H1 (cell line): ENCODE measurements around the gene SLC38A7. TPM values are rescaled to one million over a fixed set of nuclear protein-coding genes. Genes with fewer than 3 reads are reported as not detected.

Experiments used
- CTCF ChIA-PET: fragments of 300-600 bp; sonication (Branson Sonifier 250); formaldehyde crosslinking; loops from one replicate; lab custom pipeline; 2021; ENCODE audit not compliant: partially characterized antibody; lab: Charles Lee
- POLR2A ChIA-PET: fragments of 300-600 bp; sonication (Branson Sonifier 250); formaldehyde crosslinking; loops from one replicate; lab custom pipeline; 2021; ENCODE audit warnings: inconsistent platforms; ENCODE audit not compliant: partially characterized antibody; lab: Charles Lee
- DNase-seq, 2 experiments: peaks; one replicate each; pipeline versions ENCODE4 v3.0.0 to v3.0.0-alpha.2; 2010 to 2022; ENCODE audit warnings: low spot score in 2 of 2, low read depth in 1 of 2, mixed read lengths in 1 of 2
- FAIRE-seq: peaks from 2 replicates; lab custom pipeline; 2011; peaks lifted over from hg19 to GRCh38; lab: Jason Lieb, UNC
- H2AFZ ChIP-seq: 2 replicates; pipeline ENCODE4 v1.8.1; 2012; ENCODE audit warnings: low read length, inconsistent platforms
- H2AK5ac ChIP-seq: 2 replicates; pipeline ENCODE4 v1.6.1; 2013; ENCODE audit warnings: low read depth, low read length
- H2BK120ac ChIP-seq: replicated peaks from 2 replicates; pipeline ENCODE3; 2013; ENCODE audit warnings: low read depth, low read length, inconsistent platforms
- H2BK12ac ChIP-seq: 2 replicates; pipeline ENCODE4 v1.6.1; 2013; ENCODE audit warnings: low read depth, low read length
- H2BK15ac ChIP-seq: 2 replicates; pipeline ENCODE4 v1.6.1; 2013; ENCODE audit warnings: low read length
- H2BK20ac ChIP-seq: 2 replicates; pipeline ENCODE4 v1.6.1; 2013; ENCODE audit warnings: low read length
- H2BK5ac ChIP-seq: 2 replicates; pipeline ENCODE4 v1.6.1; 2013; ENCODE audit warnings: low read depth, low read length
- H3K14ac ChIP-seq: 2 replicates; pipeline ENCODE4 v1.6.1; 2013; ENCODE audit warnings: inconsistent platforms; ENCODE audit not compliant: insufficient read length
- H3K18ac ChIP-seq: 2 replicates; pipeline ENCODE4 v1.6.1; 2013; ENCODE audit warnings: low read length; ENCODE audit errors: extremely low read depth
- H3K23ac ChIP-seq: 2 replicates; pipeline ENCODE4 v1.6.1; 2013; ENCODE audit warnings: inconsistent platforms; ENCODE audit not compliant: insufficient read length
- H3K23me2 ChIP-seq: 2 replicates; pipeline ENCODE4 v1.6.1; 2013; ENCODE audit warnings: low read depth, low read length
- H3K27ac ChIP-seq: 2 replicates; pipeline ENCODE4 v1.6.1; 2011; ENCODE audit warnings: low read depth, low read length, inconsistent platforms
- H3K27me3 ChIP-seq, 4 experiments: replicated peaks in 1 of 4; 1 replicate in 1 of 4; 2 replicates in 3 of 4; pipeline versions ENCODE4 v1.6.1 to v1.8.1; 2011 to 2013; ENCODE audit warnings: low read length in 3 of 4, mild to moderate bottlenecking in 3 of 4, inconsistent platforms in 2 of 4, mixed read lengths in 2 of 4, moderate library complexity in 1 of 4; ENCODE audit not compliant: control insufficient read depth in 3 of 4, insufficient read depth in 3 of 4; ENCODE audit errors: extremely low read depth in 1 of 4
- H3K36me3 ChIP-seq, 4 experiments: 2 replicates each; pipeline versions ENCODE4 v1.6.1 to v1.8.1; 2011 to 2013; ENCODE audit warnings: mild to moderate bottlenecking in 4 of 4, low read length in 3 of 4, moderate library complexity in 2 of 4, control low read depth in 1 of 4, inconsistent platforms in 1 of 4; ENCODE audit not compliant: insufficient read depth in 4 of 4, control insufficient read depth in 2 of 4
- H3K4ac ChIP-seq: replicated peaks from 2 replicates; pipeline ENCODE3; 2013; ENCODE audit warnings: low read length, low read depth, mixed read lengths, inconsistent platforms; ENCODE audit not compliant: insufficient read length
- H3K4me1 ChIP-seq, 4 experiments: replicated peaks in 1 of 4; 1 replicate in 1 of 4; 2 replicates in 3 of 4; pipeline versions ENCODE4 v1.6.1 to v1.8.1; 2011 to 2013; ENCODE audit warnings: low read length in 3 of 4, inconsistent platforms in 2 of 4, mixed read lengths in 1 of 4; ENCODE audit not compliant: insufficient read depth in 4 of 4, control insufficient read depth in 3 of 4
- H3K4me2 ChIP-seq, 2 experiments: 2 replicates each; pipeline versions ENCODE4 v1.6.1 to v1.8.1; 2011 to 2013; ENCODE audit warnings: low read depth in 2 of 2, low read length in 2 of 2, control low read depth in 1 of 2, inconsistent platforms in 1 of 2, mild to moderate bottlenecking in 1 of 2; ENCODE audit not compliant: insufficient read depth in 1 of 2
- H3K4me3 ChIP-seq, 4 experiments: fragments of 200-600, 300-600 bp in 1 of 4; sonication (generic), shearing (Covaris generic), sonication (Bioruptor Twin) in 1 of 4; 2 replicates each; pipeline versions ENCODE4 v1.5.1 to v1.8.1; 2011 to 2016; ENCODE audit warnings: low read length in 4 of 4, low read depth in 3 of 4, control low read depth in 2 of 4, inconsistent platforms in 2 of 4, mild to moderate bottlenecking in 2 of 4, mixed read lengths in 1 of 4, moderate library complexity in 1 of 4; ENCODE audit not compliant: insufficient read depth in 2 of 4; ENCODE audit errors: extremely low read depth in 1 of 4
- H3K56ac ChIP-seq: replicated peaks from 2 replicates; pipeline ENCODE3; 2013; ENCODE audit warnings: low read depth, mild to moderate bottlenecking, mixed read lengths, low read length, inconsistent platforms; ENCODE audit not compliant: insufficient read length
- H3K79me1 ChIP-seq: 2 replicates; pipeline ENCODE4 v1.6.1; 2013; ENCODE audit warnings: low read depth, low read length, control low read depth
- H3K79me2 ChIP-seq, 2 experiments: 2 replicates each; pipeline versions ENCODE4 v1.6.1 to v1.8.1; 2012 to 2013; ENCODE audit warnings: low read length in 2 of 2, mild to moderate bottlenecking in 2 of 2, inconsistent platforms in 1 of 2; ENCODE audit not compliant: insufficient read depth in 2 of 2, control insufficient read depth in 1 of 2
- H3K9ac ChIP-seq, 4 experiments: replicated peaks in 1 of 4; 1 replicate in 1 of 4; 2 replicates in 3 of 4; pipeline versions ENCODE4 v1.6.1 to v1.8.1; 2011 to 2013; ENCODE audit warnings: low read depth in 3 of 4, low read length in 3 of 4, control low read depth in 2 of 4, mild to moderate bottlenecking in 2 of 4, moderate library complexity in 2 of 4, inconsistent platforms in 1 of 4; ENCODE audit errors: extremely low read depth in 1 of 4
- H3K9me3 ChIP-seq, 2 experiments: 2 replicates each; pipeline versions ENCODE4 v1.6.1 to v1.8.1; 2012 to 2013; ENCODE audit warnings: mild to moderate bottlenecking in 2 of 2, moderate library complexity in 2 of 2, control low read depth in 1 of 2, inconsistent platforms in 1 of 2, low read depth in 1 of 2, low read length in 1 of 2, mixed read lengths in 1 of 2; ENCODE audit not compliant: insufficient read depth in 2 of 2
- H4K20me1 ChIP-seq, 2 experiments: replicated peaks in 1 of 2; 2 replicates each; pipeline versions ENCODE3 to v1.8.1; 2011 to 2013; ENCODE audit warnings: inconsistent platforms in 2 of 2, low read length in 2 of 2, mild to moderate bottlenecking in 1 of 2; ENCODE audit not compliant: insufficient read depth in 2 of 2, control insufficient read depth in 1 of 2
- H4K5ac ChIP-seq: 2 replicates; pipeline ENCODE4 v1.6.1; 2013; ENCODE audit warnings: low read length, low read depth, mixed read lengths, inconsistent platforms; ENCODE audit not compliant: insufficient read length
- H4K8ac ChIP-seq: 2 replicates; pipeline ENCODE4 v1.8.0; 2013; ENCODE audit warnings: mild to moderate bottlenecking, moderate library complexity, low read length, inconsistent platforms; ENCODE audit not compliant: insufficient read depth; ENCODE audit errors: extremely low read depth
- H4K91ac ChIP-seq: replicated peaks from 2 replicates; pipeline ENCODE3; 2013; ENCODE audit warnings: low read length, mixed read lengths, inconsistent platforms; ENCODE audit not compliant: insufficient read length
- CHD1 ChIP-seq: IDR thresholded peaks from 2 replicates; pipeline ENCODE4 v1.6.1; 2012; ENCODE audit warnings: low read depth, low read length, improper control_type of control experiment
- RNF2 ChIP-seq: fragments of 200-900, 300-1000 bp; sonication (generic); IDR thresholded peaks from 2 replicates; pipeline ENCODE4 v1.7.1; 2016; ENCODE audit warnings: borderline replicate concordance, low read depth, mild to moderate bottlenecking, antibody characterized with exemption, low read length; ENCODE audit not compliant: poor library complexity, severe bottlenecking; ENCODE audit errors: missing control alignments
- WGBS, 2 experiments: shearing (Covaris generic) in 1 of 2; methylation state at CpG; one replicate each; pipeline versions ENCODE4 v1.1.6 to v1.1.7; 2013 to 2015; ENCODE audit warnings: low lambda C conversion rate in 2 of 2, mixed read lengths in 2 of 2, inconsistent platforms in 1 of 2, low coverage in 1 of 2, missing lambda C conversion rate in 1 of 2; ENCODE audit not compliant: insufficient replicate concordance in 2 of 2, insufficient coverage in 1 of 2, insufficient read length in 1 of 2; ENCODE audit errors: extremely low coverage in 1 of 2, missing lambda C conversion rate in 1 of 2; 5-methylcytosine and 5-hydroxymethylcytosine counted together
- polyA plus RNA-seq, 7 experiments: library from polyadenylated mRNA; depleted of rRNA in 3 of 7; stranded (reverse) in 5 of 7; unstranded in 2 of 7; fragments of >200 nt in 5 of 7; fragments of 200-250 nt in 2 of 7; gene quantifications; 1 replicate in 5 of 7; 2 replicates in 1 of 7; 4 replicates in 1 of 7; pipeline versions ENCODE4 v1.2.1 to v1.2.3, GENCODE V29; 2011 to 2013; ENCODE audit warnings: missing spikeins in 2 of 7, mixed read lengths in 2 of 7
- total RNA-seq: library from RNA; stranded (reverse); fragmentation: NEBNext Ultra II Directional; extraction: Animal tissue kit (Norgen Biotek cat#: 25700); gene quantifications from 2 replicates; pipeline ENCODE4 v1.2.1, GENCODE V29; 2021

Gene SLC38A7
- total and polyA plus RNA-seq, 2 of the 8 experiments (the other 6 are each of a cell fraction or from before 2014, with no cell fraction given) = 26.7 to 28.0 TPM

GRCh38 chr16:58684001-58684353 is 593 bp downstream of the SLC38A7 start:
- H4K8ac ChIP-seq = peak overlapping the region; percentile 98; the same call in 1 of the 2 replicates
- H3K9me3 ChIP-seq = no peaks in the 10 kb centered on the region
- no peak for DNase-seq
- no peaks in the 10 kb centered on the region; a peak in 1 of 4 replicates for H3K79me2 ChIP-seq
- no peak overlapping the region for H2BK20ac ChIP-seq
- H3K27me3 ChIP-seq = no peaks in the 10 kb centered on the region
- peak overlapping the region; percentile 55 to 86 (median 78) for H3K9ac ChIP-seq
- H3K79me1 ChIP-seq = peaks cover 3% of the 10 kb centered on the region; the same call in 1 of the 2 replicates
- peaks cover 7% of the 10 kb centered on the region; the same call in 1 of the 2 replicates for H3K23me2 ChIP-seq
- peak overlapping the region; percentile 5 for H3K56ac ChIP-seq
- ChIA-PET POLR2A (interaction anchor here (1.4 to 1.7 kb wide), 2 partner anchors 20 to 54 kb away, joined by 4 to 5 read pairs; partner anchors contain the start of gene CNOT1), CTCF (interaction anchor here (0.7 to 2.5 kb wide), 6 partner anchors 22 to 555 kb away, joined by 3 to 11 read pairs (median 3); partner anchors contain the start of gene CFAP20)
- peaks cover 0 to 6% of the 10 kb centered on the region in 2 experiments for H4K20me1 ChIP-seq
- H3K18ac ChIP-seq = no peak overlapping the region
- WGBS, 2 experiments = 56% methylated on average over 3 of the region's 3 CpGs; no CpG with 5 or more reads in 1 of the 2 experiments
- H2AK5ac ChIP-seq = 0 out of 2 replicates have a peak overlapping the region, but pooled peaks have one; percentile 90
- H3K23ac ChIP-seq = no peak overlapping the region
- TF ChIP-seq RNF2 = no peak
- TF ChIP-seq CHD1 = no peak
- H4K91ac ChIP-seq = no peak overlapping the region
- H3K14ac ChIP-seq = no peak overlapping the region
- no peak overlapping the region for H2BK120ac ChIP-seq
- no peak overlapping the region for H2BK12ac ChIP-seq
- H3K4ac ChIP-seq = no peak overlapping the region
- no peak overlapping the region for H2BK15ac ChIP-seq
- FAIRE-seq = no peak
- no peak overlapping the region for H3K27ac ChIP-seq
- H3K4me2 ChIP-seq = peak overlapping the region; percentile 74 to 97
- H2AFZ ChIP-seq = no peak overlapping the region
- H3K36me3 ChIP-seq = peaks cover 0 to 3% (median 0%) of the 10 kb centered on the region in 4 experiments; a peak in 2 of 8 replicates
- no peak overlapping the region for H4K5ac ChIP-seq
- peak overlapping the region; percentile 82 to 94 (median 84) for H3K4me3 ChIP-seq
- no peak overlapping the region for H2BK5ac ChIP-seq
- H3K4me1 ChIP-seq = peaks cover 0 to 8% (median 3%) of the 10 kb centered on the region in 4 experiments; a peak in 5 of 7 replicates
